ENCODE measurements around the gene PARP11.

PARP11 gene

DNA sequence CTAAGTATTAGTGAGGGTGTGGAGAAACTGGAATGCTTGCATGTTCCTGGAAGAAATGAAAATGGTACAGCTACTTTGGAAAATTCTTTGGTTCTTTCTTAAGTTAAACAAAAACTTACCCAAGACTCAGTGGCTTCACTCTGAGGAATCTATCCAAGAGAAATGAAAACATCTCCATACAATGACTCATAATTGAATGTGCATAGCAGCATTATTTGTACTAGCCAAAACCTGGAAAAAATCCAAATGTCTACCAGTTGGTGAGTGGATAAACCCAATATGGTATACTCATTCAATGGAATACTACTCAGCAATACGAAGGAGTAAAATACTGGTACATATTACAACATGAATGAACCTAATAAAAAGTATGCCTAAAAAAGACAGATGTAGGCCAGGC lies 102.3 kb downstream of the PARP11 start:
- no peak for DNase-seq (ENCODE audit: low spot score)

DNA sequence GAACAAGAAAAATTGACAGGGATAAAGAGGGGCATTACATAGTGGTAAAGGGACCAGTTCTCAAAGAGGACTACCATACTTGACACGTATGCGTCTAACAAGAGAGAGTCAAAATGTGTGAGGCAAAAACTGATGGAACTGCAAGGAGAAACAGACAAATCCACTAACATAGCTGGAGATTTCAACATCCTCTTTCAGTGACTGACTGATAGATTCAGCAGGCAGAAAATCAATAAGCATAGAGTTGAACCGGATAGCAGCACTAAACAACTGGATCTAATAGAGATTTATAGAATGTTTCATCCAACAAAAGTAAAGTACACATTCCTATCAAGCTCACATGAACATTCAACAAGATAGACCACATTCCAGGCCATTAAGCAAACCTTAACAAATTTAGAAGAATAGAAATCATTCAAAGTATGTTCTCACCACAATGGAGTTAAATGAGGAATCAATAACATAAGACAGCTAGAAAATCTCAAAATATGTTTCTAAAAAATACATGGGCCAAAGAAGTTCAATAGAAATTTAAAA lies 104.2 kb downstream of the PARP11 start:
- DNase-seq (ENCODE audit: low spot score) = no peak

DNA sequence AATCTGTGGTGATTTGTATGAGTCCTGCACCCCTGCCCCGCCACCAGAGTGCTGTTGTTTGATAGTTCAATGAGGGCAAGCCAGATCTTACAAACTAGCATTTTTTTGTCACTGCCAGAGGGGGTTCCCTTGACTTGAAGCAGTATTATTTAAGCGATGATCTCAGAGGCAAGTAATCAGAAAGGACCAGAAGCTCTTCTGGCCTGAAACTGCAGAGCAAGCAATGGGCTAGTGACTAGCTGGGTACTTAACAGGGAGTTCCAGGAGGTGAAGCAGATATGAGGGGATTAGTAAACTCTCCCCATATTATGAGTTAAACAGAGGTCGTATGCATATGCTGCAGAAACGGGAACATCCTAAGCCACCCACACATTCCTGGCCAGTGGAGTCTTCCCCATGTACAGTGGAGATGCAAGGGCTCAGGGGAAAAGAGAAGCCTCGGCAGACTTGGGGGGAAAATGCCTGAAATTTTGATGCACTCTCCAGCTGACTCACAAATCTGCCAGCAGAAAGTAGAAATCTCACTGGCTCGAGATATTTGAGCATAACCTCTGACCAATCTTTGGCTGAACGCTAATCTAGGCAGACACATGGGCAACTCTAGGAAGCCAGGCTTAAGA lies 112.0 kb downstream of the PARP11 start:
- no peak for DNase-seq (ENCODE audit: low spot score)

DNA sequence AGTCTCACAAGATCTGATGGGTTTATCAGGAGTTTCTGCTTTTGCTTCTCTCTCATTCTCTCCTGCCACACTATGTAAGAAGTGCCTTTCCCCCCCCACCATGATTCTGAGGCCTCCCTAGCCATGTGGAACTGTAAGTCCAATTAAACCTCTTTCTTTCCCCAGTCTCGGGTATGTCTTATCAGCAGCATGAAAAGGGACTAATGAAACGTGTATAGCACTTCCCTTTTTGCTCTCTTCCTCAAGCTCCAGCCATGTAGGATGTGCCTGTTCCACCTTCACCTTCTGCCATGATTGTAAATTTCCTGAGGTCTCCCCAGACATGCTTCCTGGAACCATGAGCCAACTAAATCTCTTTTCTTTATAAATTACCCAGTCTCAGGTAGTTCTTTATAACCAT lies 113.3 kb downstream of the PARP11 start:
- DNase-seq (ENCODE audit: low spot score) = no peak
